SU-DHL-6 (cell line): ENCODE data around the gene MAP3K7.

Experiments used
- EZH2phosphoT487 ChIP-seq: fragments of 200-600 bp; sonication (generic), shearing (Covaris generic); conservative IDR thresholded peaks from 2 replicates; pipeline ENCODE4 v1.6.1; 2018; ENCODE audit warnings: mild to moderate bottlenecking, antibody characterized with exemption, low read length, moderate library complexity, mixed read lengths
- TF ChIP-seq, protein P1 (sequence below): fragments of 200-600 bp; sonication (generic); IDR thresholded peaks from one replicate; pipeline ENCODE4 v1.5.1; 2017; ENCODE audit warnings: antibody characterized with exemption, mild to moderate bottlenecking, low read length, moderate library complexity; ENCODE audit not compliant: insufficient read depth, poor library complexity, severe bottlenecking

DNA sequence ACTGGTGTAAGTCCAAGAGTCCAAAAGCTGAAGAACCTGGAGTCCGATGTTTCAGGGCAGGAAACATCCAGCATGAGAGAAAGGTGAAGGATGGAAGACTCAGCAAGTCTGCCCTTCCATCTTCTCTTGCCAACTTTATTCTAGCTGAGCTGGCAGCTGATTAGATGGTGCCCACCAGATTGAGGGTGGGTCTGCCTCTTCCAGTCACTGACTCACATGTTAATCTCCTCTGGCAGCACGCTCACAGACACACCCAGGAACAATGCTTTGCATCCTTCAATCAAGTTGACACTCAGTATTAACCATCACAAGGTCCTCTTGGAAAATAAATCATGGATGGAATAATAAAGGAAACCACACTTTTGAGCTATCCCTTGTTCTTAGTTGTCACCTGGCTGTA lies 121.2 kb downstream of the MAP3K7 start:
- TF ChIP-seq, protein P1, sequence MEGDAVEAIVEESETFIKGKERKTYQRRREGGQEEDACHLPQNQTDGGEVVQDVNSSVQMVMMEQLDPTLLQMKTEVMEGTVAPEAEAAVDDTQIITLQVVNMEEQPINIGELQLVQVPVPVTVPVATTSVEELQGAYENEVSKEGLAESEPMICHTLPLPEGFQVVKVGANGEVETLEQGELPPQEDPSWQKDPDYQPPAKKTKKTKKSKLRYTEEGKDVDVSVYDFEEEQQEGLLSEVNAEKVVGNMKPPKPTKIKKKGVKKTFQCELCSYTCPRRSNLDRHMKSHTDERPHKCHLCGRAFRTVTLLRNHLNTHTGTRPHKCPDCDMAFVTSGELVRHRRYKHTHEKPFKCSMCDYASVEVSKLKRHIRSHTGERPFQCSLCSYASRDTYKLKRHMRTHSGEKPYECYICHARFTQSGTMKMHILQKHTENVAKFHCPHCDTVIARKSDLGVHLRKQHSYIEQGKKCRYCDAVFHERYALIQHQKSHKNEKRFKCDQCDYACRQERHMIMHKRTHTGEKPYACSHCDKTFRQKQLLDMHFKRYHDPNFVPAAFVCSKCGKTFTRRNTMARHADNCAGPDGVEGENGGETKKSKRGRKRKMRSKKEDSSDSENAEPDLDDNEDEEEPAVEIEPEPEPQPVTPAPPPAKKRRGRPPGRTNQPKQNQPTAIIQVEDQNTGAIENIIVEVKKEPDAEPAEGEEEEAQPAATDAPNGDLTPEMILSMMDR, result no peak
- no peak for TF ChIP-seq EZH2phosphoT487
